GM11168 (cell line): ENCODE data around the gene DDX42.
"Not testable (repeated sequence)": the region's sequence is repeated elsewhere in the genome, so short reads cannot be mapped to it uniquely, and the experiment has no call there.

ENCODE experiments used
- in situ Hi-C: fragments of 300-500 bp; cut with MboI; formaldehyde crosslinking; loops from one replicate; pipeline ENCODE4 v1.12.0; 2022; ENCODE audit warnings: low sequenced_read_pairs; ENCODE audit not compliant: unreplicated experiment

Gene DDX42

DNA sequence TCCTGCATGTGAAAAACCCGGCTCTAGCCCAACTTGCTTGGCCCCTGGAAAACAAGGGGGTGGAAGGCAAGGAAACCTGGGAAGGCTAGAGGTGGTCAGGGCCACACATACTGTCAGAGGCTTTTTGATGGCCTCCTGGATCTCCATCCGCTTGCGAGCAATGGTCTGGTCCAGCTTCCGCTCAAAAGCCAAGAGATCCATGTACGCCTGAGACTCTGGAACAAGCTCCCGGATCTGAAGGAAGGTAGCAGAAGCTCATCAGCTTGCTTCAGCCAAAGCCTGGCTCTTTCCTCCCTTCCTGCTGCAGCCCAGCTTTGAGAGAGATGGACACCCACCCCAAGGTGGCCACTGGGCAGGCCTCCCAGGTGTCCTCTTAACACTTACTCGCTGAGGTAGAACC is 62.8 kb downstream of the DDX42 start:
- in situ Hi-C loops, result no loop called here

DNA sequence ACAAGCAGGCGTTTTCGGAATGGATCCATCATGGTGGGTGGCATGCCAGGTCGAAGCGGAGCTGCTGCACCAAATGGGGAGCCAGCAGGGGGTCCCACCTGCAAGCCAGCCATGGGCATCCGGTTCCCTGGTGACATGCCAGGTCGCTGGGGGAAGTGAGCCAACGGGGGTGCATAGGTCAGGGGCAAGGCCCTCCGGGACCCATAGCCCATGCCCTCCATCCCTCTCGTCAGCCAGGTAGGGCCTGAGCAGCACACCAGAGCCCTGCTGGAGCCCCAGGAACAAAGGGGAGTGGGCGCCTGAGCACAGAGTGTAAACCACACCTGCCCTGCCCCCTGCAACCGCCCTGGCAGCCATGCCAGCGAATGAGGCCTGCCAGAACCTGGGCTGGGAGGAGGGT is 63.5 kb downstream of the DDX42 start:
- in situ Hi-C loops, result no loop called here

DNA sequence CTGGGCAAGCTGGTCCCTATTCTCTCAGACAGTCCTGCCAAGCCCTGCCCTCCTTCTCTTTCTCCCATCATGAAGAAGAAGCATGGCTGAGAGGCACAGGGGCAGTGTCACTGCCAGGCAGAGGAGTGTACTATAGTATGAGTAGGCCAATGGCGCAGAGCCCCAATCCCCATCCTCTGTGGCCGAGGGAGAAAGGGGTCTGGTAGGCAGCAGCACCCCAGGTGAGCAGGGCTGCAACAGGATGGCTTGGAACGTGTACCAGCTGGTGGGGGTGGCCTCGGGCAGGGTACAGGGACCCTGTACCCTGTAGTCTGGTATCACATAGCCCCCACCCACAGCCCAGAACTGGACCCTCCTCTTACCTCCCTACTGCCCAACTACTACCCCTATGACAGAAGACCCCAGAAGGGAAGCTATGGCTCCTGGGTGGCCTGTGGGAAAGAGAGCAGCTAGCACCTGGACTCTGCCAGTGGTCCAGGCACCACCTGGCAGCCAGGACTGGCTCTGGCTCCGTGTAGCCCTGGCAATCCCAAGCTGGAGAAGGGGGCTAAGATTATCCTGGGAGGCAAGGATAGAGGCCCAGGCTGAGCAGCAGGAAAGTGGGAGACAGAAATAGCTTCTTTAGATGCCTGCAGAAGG is 64.1 kb downstream of the DDX42 start:
- in situ Hi-C loops, result no loop called here

DNA sequence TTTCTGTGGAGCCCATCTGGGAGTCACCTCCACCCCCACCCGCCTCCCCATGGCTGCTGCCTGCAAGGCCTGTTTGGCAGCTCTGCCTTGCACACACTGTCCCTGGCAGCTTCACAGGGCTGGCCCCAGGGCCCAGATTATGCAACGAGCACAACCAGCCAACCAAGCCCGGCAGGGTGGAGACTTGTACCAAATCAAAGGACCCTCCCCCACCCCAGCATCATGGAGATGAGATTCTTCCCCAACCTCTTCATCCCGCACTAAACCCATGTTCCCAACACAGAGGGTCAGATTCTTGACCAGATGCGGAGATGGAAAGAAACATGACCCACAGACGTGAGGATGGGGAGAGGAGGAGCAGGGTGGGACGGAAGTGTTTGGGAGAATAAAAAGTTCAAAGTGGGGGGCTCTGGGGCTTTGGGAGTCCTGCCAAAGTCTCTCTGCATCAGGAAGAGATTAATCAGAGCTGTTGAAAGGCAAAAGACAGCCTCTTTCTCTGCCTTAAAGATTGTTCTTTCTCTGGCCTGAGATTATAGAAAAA is 64.7 kb downstream of the DDX42 start:
- in situ Hi-C loops, result no loop called here

DNA sequence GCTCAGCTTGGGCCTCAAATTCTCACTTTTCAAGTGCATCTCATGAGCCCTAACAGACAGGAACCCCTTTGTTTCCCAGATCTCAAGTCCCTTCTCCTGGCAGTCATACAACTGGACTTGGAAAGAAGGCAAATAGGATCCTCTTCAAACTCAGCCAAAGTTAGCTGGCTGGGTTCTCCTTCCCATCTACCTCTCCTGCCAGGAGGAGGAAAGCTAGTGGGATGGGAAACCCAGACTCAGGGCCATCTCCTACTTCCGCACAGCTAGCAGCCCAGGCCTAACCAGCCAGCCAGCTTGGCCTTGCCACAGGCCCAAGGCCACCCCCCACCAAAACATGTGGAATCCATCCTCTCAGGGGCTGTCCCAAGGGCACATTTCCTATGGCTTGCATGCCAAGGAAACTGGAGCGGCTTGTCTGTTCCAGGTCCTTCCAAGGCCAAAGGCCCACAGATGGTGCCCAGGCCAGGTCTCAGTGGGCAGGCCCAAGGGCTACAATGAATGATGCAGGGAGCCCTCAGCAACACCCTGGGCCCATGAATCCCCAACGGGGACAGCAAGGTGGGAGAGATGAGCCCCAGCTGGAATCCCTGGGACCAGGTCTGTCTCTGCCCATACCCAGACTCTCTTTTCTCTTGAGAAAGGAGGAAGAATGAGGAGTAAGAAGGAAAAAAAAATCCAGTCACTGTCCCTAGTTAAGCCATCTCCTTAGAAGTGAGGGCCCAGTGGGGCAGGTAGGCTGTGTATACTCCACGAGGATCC is 66.8 kb downstream of the DDX42 start:
- in situ Hi-C loops, result no loop called here

DNA sequence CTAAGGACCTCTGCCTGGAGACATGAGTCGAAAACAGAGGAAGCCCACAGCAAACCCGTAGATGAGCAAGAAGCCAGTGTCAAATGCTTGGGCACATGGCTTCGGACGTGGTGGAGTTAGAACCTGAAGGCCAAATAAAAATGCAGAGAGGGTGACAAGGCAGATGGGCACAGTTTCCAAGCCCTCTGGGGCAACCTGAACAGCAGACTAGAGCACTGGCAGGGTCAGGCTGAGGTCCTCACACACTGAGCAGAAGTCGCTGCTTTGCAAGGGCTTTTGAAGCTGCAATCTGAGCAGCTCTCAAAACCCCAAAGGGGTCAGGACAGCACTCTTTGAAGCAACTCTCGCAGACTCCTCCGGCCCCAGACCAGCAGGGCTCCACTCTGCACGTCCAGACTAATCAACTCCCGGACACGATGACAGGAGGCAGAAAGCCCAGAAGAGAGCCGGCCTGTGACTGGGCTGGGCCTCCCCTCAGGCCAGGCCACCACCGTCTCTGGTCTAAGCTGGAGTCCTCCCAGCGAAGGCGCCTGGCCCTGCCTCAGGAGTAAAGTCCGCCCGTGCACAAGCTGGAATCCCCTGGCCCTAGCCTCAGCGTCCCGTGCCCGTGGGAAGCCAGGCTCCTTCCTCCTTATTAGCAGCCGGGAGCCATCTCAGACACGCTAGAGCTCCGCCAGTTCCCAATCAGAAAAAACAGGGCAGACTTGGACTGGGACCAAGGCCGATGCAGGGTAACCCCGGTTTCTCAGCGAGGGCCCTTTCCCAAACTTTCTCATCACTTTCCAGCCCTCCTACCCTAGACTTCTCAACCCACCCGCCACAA is 67.6 kb downstream of the DDX42 start:
- in situ Hi-C loops, result no loop called here

DNA sequence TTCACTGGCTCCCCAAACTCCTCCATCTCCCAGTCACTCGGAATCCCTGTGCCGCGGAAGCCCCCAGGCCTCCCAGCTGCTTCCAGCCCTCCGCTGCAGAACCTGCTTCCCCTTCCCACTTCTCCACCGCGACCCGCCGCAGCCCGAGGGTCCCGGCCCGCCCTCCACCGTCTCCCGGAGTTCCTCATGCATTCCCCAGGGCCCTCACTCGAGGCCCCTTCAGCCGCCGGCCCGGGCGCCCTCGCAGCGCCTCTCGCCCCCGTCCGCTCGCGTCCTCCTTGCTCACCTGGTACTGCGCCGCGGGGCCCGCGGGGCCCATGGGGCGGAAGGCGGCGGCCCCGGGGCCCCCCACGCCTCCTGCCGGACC is 68.2 kb downstream of the DDX42 start:
- in situ Hi-C loops, result no loop called here

DNA sequence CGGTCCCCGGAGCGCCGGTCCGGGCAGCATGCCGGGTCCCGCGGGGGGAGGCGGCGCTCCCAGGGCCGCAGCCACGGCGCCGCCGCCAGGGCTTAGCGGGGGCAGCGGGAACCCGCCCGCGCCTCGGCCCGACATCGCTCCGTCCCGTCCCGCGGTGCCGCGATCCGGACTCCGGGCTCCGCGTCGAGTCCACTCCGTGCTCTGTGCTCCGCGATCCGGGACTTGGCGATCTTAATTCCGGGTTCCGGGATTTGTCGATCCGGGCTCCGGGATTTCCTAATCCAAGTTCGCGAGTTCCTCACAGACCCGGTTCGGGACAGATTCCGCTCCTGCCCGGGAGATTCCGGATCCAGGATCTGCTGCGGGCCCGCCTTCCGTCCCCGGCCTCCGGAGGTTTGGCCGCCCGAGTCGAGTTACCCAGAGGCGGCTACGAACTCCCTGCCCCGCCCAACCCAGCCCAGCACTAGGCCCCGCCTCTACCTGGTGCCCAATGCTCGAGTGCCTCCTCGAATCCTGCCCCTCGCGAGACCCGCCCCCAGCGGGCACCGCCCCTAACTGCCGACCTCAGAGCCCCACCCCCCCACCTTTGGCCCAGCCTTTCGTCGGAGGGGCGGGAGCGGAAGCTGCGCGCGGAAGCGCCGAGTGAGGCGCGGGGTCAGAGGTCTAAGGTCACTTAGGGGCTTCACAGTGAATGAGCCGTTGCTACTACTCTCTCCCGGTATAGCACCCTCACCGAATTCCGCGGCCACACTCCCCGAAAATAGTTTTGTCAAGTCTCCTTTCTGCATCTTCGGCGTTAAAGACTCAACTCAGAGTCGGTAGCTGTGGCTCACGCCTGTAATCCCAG is 68.8 kb downstream of the DDX42 start, which contains the start of gene SMARCD2:
SMARCD2 (minus strand) TSS at position 146 of the 847 bp plus-strand sequence; CDS start at position 135, 11 bp downstream.
- in situ Hi-C loops, result no loop called here

DNA sequence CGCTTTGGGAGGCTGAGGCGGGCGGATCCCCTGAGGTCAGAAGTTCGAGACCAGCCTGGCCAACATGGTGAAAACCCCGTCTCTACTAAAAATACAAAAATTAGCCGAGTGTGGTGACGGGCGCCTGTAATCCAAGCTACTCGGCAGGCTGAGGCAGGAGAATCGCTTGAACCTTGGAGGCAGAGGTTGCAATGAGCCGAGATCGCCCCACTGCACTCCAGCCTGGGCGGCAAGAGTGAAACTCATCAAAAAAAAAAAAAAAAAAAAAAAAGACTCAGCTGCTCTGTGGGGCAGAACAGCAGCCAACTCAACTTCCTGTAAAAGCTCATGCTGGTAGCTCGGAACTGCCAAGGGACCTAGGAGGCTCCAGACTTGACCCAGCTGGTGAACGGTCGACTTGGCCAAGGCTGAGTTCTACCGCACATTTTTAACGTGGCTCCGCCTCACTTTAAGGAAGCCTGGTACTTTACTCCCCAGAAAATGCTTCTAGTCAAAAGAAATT is 69.5 kb downstream of the DDX42 start:
- in situ Hi-C loops, result not testable (repeated sequence)

DNA sequence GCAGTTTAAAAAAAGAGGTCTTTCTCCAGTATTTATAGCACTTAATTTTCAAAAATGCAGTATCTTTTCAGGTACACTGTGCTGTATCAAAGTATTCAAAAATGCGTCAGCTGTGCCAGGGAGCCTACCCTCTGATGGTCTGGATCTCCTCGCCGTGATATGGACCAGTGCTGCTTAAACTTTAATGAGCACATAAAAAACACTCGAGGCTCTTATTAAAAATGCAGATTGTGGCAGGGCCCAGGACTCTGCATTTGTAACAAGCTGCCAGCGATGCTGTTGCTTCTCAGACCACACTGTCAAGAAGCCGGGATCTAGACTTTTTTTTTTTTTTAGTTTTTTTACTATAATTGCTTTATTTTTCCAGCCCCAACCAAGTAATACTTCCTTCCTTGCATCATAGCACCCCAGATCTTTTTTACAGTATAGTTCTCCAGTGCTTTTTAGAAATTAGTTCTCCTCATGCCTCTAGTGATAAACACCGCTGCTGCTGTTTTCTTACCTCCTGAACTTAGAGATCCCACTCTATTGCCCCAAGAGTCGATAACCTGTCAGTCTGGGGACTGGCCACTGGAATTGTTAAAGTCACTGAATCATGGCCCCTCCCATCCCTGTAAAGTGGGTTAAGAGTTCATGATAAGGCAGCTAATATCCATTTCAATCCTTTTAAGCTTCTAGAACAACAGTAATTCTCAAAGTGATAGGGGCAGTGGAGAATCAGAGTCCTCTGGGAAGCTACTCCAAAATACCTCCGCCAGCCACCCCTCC is 70.1 kb downstream of the DDX42 start:
- in situ Hi-C loops, result no loop called here

DNA sequence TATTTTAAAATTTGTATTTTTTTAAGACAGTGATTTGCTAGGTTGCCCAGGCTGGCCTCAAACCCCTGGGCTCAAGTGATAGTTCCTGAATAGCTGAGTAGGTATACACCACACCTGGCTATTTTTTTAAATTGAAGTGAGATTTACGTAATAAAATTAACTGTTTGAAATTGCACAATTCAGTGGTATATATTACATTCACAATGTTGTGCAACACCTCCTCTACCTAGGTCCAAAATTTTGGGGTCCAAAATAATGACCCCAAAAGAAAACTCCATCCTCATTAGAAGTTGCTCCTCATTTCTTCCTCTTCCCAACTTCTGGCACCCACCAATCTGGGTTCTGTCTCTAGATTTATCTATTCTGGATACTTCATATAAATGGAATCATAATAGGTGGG is 71.5 kb downstream of the DDX42 start:
- in situ Hi-C loops, result no loop called here

DNA sequence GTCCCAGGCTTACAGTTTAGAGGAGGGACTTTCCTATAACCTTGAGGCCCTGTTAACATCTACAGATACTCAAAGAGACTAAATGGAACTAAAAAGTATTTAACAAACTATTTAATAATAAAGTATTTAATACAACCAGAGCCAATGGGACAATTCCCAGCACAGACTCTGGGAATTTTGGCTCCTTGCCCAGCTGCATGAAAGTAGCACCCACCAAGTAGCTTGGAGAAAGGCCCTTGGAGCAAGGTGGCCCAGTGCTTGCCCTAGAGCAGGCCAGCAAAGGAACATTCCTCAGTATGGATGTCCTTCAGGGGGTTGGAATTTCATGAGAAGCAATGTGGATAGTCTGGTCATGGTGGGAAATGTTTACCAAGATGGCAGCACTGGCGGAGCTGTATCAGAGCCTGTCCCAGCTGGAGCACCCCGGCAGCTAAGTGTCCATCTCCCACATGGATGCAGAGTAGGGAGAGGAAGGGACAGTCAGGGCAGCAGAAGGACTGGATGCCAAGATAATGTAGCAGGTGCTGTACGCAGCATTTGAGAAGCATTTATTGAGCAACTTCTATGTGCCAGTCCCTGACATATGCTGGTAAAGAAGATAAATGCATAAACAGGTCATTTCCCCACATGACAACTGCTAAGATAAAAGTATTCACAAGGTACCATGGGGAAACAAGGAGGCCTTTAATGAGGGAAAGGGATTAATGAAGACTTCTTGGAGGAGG is 73.7 kb downstream of the DDX42 start:
- in situ Hi-C loops, result no loop called here

DNA sequence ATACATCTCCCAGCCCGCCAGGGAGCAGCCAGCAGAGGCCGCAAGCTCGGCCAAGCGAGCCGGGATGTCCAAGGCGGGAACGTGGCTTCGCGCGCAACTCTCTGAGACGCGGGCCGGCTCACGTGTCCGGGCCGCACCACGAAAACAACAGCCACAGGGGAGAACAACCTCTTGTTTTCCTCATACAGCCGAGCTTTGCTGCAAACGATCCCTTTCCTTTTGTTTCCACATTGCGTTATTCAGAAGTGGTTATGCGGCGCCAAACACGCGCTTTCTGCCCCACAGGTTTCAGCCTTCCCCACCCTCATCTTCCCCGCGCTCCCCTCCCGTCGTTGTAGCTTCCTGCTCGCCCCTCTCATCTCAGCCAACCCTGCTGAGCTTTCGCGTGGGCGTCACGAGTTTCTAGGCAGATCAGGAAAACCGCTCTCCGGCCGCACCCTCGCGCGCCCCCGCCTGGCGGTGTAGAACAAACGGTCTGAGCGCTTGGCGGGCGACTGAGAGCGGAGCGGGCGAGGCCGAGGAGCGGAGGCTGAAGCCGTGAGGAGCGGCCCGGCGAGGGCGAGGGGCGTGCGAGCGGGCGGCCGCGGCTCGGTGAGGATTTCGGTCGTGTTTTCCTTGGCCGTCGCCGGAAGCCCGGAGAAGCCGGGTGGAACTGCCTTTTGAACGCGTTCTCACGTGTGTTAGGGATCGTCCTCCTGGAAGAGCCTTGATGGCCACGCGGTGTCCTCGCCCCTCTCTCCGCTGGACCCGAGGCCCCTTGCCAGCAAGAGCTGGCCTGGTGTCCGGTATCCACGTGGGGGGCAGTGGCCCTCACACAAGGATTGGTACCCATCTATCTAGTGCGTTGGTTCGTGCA is 75.1 kb downstream of the DDX42 start:
- in situ Hi-C loops, result no loop called here

DNA sequence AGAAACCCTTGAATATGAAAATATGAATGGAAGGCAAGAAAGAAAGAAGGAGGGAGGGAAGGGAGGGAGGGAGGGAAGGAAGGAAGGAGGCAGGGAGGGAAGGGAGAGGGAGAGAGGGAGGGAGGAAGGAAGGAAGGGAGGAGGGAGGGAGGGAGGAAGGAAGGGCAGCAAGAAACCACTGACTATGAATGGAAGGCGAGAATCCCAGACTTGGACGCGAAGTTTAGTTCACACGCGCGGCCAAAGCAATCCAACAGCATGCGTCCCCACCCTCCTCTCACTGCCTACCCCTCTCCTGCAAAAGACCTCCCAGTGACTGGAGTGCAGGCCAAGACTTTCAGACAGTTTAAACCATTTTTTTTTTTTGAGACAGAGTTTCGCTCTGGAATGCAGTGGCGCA is 76.4 kb downstream of the DDX42 start:
- in situ Hi-C loops, result no loop called here

DNA sequence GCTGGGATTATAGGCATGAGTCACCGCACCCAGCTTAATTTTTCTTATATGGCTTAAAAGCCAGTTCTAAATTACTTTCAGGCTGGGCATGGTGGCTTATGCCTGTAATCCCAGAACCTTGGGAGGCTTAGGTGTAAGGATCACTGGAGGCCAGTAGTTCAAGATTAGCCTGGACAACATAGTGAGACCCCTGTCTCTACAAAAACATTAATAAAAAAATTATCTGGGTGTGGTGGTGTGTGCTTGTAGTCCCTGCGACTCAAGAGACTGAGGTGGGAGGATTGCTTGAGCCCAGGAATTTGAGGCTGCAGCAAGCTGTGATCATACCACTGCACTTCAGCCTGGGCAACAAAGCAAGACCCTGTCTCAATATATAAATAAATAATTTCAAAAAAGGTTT is 79.3 kb downstream of the DDX42 start:
- in situ Hi-C loops, result no loop called here

DNA sequence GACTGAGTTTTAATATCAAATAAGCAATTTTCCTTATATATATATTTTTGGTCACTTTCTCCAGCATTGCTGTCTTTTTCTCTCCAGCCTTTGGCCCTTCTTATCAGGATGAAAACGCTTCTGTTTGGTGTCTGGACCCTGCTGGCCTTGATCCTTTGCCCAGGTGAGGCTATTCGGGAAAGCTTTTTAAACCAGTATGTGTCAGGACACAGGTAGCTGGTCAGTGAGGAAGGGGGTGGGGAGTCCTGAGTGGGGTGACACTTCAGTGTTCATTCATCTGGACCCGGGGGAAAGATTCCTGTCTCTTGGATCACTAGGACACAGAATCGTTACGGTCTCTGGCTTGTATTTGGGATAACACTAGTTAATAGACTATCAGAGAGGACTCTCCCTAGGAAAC is 80.7 kb downstream of the DDX42 start:
- in situ Hi-C loops, result no loop called here

DNA sequence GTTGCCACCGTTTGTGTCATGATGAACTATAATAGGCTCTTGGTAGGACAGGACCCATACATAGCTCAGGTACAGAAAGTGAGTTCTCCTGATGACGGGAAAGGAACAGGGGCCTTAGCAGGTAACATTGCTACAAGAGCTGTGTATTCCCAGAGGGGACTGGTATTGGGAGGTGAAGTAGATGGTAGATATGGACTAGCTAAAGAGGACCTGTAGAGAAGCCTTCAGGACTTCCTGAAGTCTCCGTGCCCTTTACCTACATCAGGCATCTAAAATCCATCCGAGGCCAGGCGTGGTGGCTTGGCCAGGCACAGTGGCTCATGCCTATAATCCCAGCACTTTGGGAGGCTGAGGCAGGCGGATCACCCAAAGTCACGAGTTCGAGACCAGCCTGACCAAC is 81.2 kb downstream of the DDX42 start:
- in situ Hi-C loops, result no loop called here

DNA sequence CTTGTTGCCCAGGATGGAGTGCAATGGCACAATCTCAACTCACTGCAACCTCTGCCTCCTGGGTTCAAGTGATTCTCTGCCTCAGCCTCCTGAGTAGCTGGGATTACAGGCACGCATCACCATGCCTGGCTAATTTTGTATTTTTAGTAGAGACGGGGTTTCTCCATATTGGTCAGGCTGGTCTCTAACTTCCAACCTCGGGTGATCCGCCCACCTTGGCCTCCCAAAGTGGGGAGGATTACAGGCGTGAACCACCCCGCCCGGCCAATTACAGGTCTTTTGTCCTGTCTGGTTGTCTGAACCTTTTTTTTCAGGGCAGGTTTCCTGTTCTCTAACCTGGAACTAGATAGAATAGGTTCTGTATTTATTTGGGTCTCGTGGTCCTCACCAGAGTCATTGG is 82.5 kb downstream of the DDX42 start:
- in situ Hi-C loops, result not testable (repeated sequence)
